NCI-H146 treated with DMSO at 0.1 percent for 48 hours (cell line): Measurements from ENCODE around the gene THSD7B.
"Not testable (repeated sequence)": the region's sequence is repeated elsewhere in the genome, so short reads cannot be mapped to it uniquely, and the experiment has no call there.

Experiments used
- DNase-seq: peaks from one replicate; lab custom pipeline; 2025; ENCODE audit not compliant: unreplicated experiment; lab: John Stamatoyannopoulos, UW

Gene THSD7B

GRCh38 chr2:137672989-137673552 lies 907.7 kb downstream of the THSD7B start:
- DNase-seq: no peak

GRCh38 chr2:137674991-137675390 lies 909.6 kb downstream of the THSD7B start:
- no peak for DNase-seq

GRCh38 chr2:137675584-137676327 lies 910.4 kb downstream of the THSD7B start:
- DNase-seq: no peak

- DNase-seq: no peak
Observed at GRCh38 chr2:137676346-137676745, 911.0 kb downstream of the THSD7B start.

- no peak for DNase-seq
Observed at GRCh38 chr2:137677466-137677865, 912.1 kb downstream of the THSD7B start.

GRCh38 chr2:137689549-137689948 lies 924.2 kb downstream of the THSD7B start:
- DNase-seq: no peak

- DNase-seq: no peak
Observed at GRCh38 chr2:137693534-137693933, 928.2 kb downstream of the THSD7B start.

GRCh38 chr2:137696916-137697315 lies 931.6 kb downstream of the THSD7B start:
- DNase-seq: no peak

- DNase-seq: not testable (repeated sequence)
Observed at GRCh38 chr2:137700250-137700649, 934.9 kb downstream of the THSD7B start.

- no peak for DNase-seq
Observed at GRCh38 chr2:137700681-137701080, 935.3 kb downstream of the THSD7B start.

GRCh38 chr2:137705296-137705695 lies 940.0 kb downstream of the THSD7B start:
- no peak for DNase-seq

- no peak for DNase-seq
Observed at GRCh38 chr2:137706786-137707613, 941.7 kb downstream of the THSD7B start.

- no peak for DNase-seq
Observed at GRCh38 chr2:137708311-137708710, 943.0 kb downstream of the THSD7B start.

- DNase-seq: no peak
Observed at GRCh38 chr2:137715731-137716191, 950.4 kb downstream of the THSD7B start.

- DNase-seq: no peak
Observed at GRCh38 chr2:137718786-137719185, 953.4 kb downstream of the THSD7B start.

- DNase-seq: no peak
Observed at GRCh38 chr2:137721733-137722132, 956.4 kb downstream of the THSD7B start.

GRCh38 chr2:137724912-137725311 lies 959.6 kb downstream of the THSD7B start:
- no peak for DNase-seq
